ENCODE measurements around the gene HOXC4. TPM values are rescaled to one million over a fixed set of nuclear protein-coding genes. Genes with fewer than 3 reads are reported as not detected.

Gene HOXC4
- total and polyA plus RNA-seq, 2 of the 4 experiments (the other 2 are of a cell fraction) = under 0.01 to 0.26 TPM

DNA sequence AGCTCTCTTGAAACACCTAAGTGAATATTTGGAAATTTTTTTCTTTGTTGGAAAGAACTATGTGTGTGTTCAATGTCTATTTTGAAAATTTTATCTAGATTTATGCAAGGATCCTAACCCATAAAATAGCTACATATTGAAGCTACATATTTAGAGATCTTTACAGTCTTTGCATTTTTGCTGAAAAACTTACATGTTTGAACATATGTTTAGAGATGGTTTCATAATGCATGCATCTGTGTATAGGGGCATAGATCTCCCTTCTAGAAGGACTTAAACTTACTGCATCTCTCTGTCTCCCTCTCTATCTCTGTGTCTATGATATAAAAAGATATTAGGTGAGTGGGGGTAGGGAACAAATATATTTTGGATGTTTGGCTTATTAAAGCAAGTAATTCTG is 8.2 kb upstream of the HOXC4 start:
- Histone ChIP-seq H2AFZ (replicated peaks; ENCODE audit: low read length, poor library complexity) (no peak overlapping the region), H3K18ac (ENCODE audit: low read depth, low read length) (no peak overlapping the region), H4K8ac (ENCODE audit: low read depth in 2 of 2, low read length in 2 of 2) (no peak overlapping the region), H3K9ac (ENCODE audit: low read depth, low read length) (no peak overlapping the region), H3K9me3 (ENCODE audit: control insufficient read depth, insufficient read depth, low read length) (no peaks in the 10 kb centered on the region), H4K91ac (ENCODE audit: insufficient read depth, low read depth, low read length) (no peak overlapping the region), H3K14ac (replicated peaks; ENCODE audit: low read depth, low read length) (no peak overlapping the region), H2BK20ac (ENCODE audit: low read depth, low read length) (no peak overlapping the region), H3K27me3 (ENCODE audit: control insufficient read depth, insufficient read depth, low read length) (peaks cover 71% of the 10 kb centered on the region), H3K23ac (ENCODE audit: low read depth, low read length) (no peak overlapping the region), H2BK5ac (ENCODE audit: low read depth, low read length, poor library complexity, severe bottlenecking) (no peak overlapping the region), H3K9me1 (ENCODE audit: insufficient read depth, low read length) (no peaks in the 10 kb centered on the region), H3K56ac (ENCODE audit: extremely low read depth, insufficient read depth, low read length) (no peak overlapping the region), H3K4me3 (ENCODE audit: insufficient read depth, low read depth, low read length) (no peak overlapping the region), H3K4me1 (ENCODE audit: control insufficient read depth, insufficient read depth, low read length) (no peaks in the 10 kb centered on the region), H4K20me1 (ENCODE audit: insufficient read depth, low read length) (no peaks in the 10 kb centered on the region), H3K36me3 (ENCODE audit: control insufficient read depth, insufficient read depth, low read length) (no peaks in the 10 kb centered on the region), H3K4ac (ENCODE audit: low read depth, low read length) (no peak overlapping the region), H2AK9ac (replicated peaks; ENCODE audit: low read depth, low read length, poor library complexity) (no peak overlapping the region), H3K27ac (ENCODE audit: insufficient read depth, low read length) (no peak overlapping the region), H2AK5ac (ENCODE audit: low read depth, low read length) (no peak overlapping the region), H2BK120ac (ENCODE audit: low read depth, low read length) (no peak overlapping the region), H2BK15ac (ENCODE audit: low read depth, low read length) (no peak overlapping the region), H4K5ac (ENCODE audit: low read depth, low read length) (no peak overlapping the region), H3K4me2 (ENCODE audit: low read depth, low read length) (no peak overlapping the region), H3K79me1 (ENCODE audit: low read depth in 1 of 2, low read length in 2 of 2) (no peaks in the 10 kb centered on the region)
- CTCF ChIA-PET = no interaction called here
- in situ Hi-C loops (cut with MboI; ENCODE audit: low sequenced_read_pairs) = no loop called here
- no peak for ATAC-seq (ENCODE audit: low read depth)
- POLR2A ChIA-PET (ENCODE audit: unreplicated experiment) = no interaction called here
- no peak for DNase-seq
- BruUV-seq (replicated peaks) = no TSS peak
- dilution Hi-C loops (cut with HindIII; ENCODE audit: low sequenced_read_pairs, unreplicated experiment) = no loop called here
- intact Hi-C loops (cut with micrococcal nuclease) = no loop called here
- TF ChIP-seq CEBPB (IDR thresholded peaks at IDR 0.05; ENCODE audit: low read depth, low read length) (no peak), BHLHE40 (IDR thresholded peaks at IDR 0.05; ENCODE audit: low read depth, low read length) (no peak), RFX5 (IDR thresholded peaks at IDR 0.05; ENCODE audit: low read depth, low read length) (no peak), MXI1 (IDR thresholded peaks at IDR 0.05; ENCODE audit: borderline replicate concordance, low read depth, low read length) (no peak), RCOR1 (IDR thresholded peaks at IDR 0.05; ENCODE audit: insufficient replicate concordance, low read length) (no peak), USF2 (IDR thresholded peaks at IDR 0.05; ENCODE audit: low read depth, low read length) (no peak), CTCF (conservative IDR thresholded peaks at IDR 0.05; ENCODE audit: low read depth, low read length) (no peak), POLR2A (IDR thresholded peaks at IDR 0.05; ENCODE audit: low read depth, low read length) (no peak), SMC3 (IDR thresholded peaks at IDR 0.05; ENCODE audit: low read depth, low read length) (no peak), CHD1 (IDR thresholded peaks at IDR 0.05; ENCODE audit: low read depth, low read length) (no peak), MAZ (IDR thresholded peaks at IDR 0.05; ENCODE audit: borderline replicate concordance, low read depth, low read length) (no peak)
- TF ChIP-seq, protein P1, sequence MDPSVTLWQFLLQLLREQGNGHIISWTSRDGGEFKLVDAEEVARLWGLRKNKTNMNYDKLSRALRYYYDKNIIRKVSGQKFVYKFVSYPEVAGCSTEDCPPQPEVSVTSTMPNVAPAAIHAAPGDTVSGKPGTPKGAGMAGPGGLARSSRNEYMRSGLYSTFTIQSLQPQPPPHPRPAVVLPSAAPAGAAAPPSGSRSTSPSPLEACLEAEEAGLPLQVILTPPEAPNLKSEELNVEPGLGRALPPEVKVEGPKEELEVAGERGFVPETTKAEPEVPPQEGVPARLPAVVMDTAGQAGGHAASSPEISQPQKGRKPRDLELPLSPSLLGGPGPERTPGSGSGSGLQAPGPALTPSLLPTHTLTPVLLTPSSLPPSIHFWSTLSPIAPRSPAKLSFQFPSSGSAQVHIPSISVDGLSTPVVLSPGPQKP (IDR thresholded peaks at IDR 0.05; ENCODE audit: borderline replicate concordance, low read depth, low read length) = no peak
